ENCODE results near the gene CBFA2T2. TPM values are rescaled to one million over a fixed set of nuclear protein-coding genes. Genes with fewer than 3 reads are reported as not detected.
"Not testable (repeated sequence)": the region's sequence is repeated elsewhere in the genome, so short reads cannot be mapped to it uniquely, and the experiment has no call there.

CBFA2T2 gene
- total RNA-seq, 1 donor from 2014 or later = 84.1 TPM

DNA sequence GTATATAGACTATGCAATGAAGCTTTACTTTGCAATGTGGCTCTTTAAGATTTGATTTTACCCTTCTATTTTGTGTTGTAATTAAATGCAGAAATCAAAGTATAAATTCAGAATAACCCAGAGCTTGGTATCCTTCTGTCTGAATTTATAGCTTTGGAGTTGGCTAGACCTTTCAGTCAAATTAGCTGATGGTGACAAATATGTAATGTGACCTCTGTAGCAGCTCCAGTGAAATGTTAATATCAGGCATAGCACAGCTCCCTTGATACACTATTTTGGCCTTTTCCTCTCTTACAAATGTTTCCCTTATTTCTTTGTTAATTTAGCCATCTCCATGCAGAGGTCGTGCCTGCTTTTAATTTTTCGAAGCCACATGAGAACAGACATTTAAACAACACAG lies 11.1 kb downstream of the CBFA2T2 start:
- H3K9me3 Mint-ChIP-seq (ENCODE audit: unreplicated experiment) = no peaks in the 10 kb centered on the region
- DNase-seq = no peak
- H3K27ac Mint-ChIP-seq (ENCODE audit: unreplicated experiment) = no peak overlapping the region
- H3K4me1 Mint-ChIP-seq (ENCODE audit: low read depth, unreplicated experiment) = peaks cover 19% of the 10 kb centered on the region
- H3K36me3 Mint-ChIP-seq (ENCODE audit: unreplicated experiment) = no peaks in the 10 kb centered on the region
- peaks cover 2% of the 10 kb centered on the region for H3K27me3 Mint-ChIP-seq (ENCODE audit: unreplicated experiment)
- no peak overlapping the region for H3K4me3 Mint-ChIP-seq (ENCODE audit: unreplicated experiment)
- TF ChIP-seq, protein P1, sequence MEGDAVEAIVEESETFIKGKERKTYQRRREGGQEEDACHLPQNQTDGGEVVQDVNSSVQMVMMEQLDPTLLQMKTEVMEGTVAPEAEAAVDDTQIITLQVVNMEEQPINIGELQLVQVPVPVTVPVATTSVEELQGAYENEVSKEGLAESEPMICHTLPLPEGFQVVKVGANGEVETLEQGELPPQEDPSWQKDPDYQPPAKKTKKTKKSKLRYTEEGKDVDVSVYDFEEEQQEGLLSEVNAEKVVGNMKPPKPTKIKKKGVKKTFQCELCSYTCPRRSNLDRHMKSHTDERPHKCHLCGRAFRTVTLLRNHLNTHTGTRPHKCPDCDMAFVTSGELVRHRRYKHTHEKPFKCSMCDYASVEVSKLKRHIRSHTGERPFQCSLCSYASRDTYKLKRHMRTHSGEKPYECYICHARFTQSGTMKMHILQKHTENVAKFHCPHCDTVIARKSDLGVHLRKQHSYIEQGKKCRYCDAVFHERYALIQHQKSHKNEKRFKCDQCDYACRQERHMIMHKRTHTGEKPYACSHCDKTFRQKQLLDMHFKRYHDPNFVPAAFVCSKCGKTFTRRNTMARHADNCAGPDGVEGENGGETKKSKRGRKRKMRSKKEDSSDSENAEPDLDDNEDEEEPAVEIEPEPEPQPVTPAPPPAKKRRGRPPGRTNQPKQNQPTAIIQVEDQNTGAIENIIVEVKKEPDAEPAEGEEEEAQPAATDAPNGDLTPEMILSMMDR (IDR thresholded peaks at IDR 0.05; ENCODE audit: partially characterized antibody, unreplicated experiment) = no peak

GRCh38 chr20:33503564-33503963 lies 13.7 kb downstream of the CBFA2T2 start:
- Mint-ChIP-seq H3K27ac (ENCODE audit: unreplicated experiment) (no peak overlapping the region), H3K4me3 (ENCODE audit: unreplicated experiment) (no peak overlapping the region), H3K4me1 (ENCODE audit: low read depth, unreplicated experiment) (peaks cover 21% of the 10 kb centered on the region), H3K36me3 (ENCODE audit: unreplicated experiment) (no peaks in the 10 kb centered on the region), H3K27me3 (ENCODE audit: unreplicated experiment) (peaks cover 2% of the 10 kb centered on the region), H3K9me3 (ENCODE audit: unreplicated experiment) (peaks cover 2% of the 10 kb centered on the region)
- TF ChIP-seq, protein P1 (IDR thresholded peaks at IDR 0.05; ENCODE audit: partially characterized antibody, unreplicated experiment) = no peak
- DNase-seq = no peak

- H3K27me3 Mint-ChIP-seq (ENCODE audit: unreplicated experiment) = no peaks in the 10 kb centered on the region
Measured at GRCh38 chr20:33506576-33506975, 16.7 kb downstream of the CBFA2T2 start.

DNA sequence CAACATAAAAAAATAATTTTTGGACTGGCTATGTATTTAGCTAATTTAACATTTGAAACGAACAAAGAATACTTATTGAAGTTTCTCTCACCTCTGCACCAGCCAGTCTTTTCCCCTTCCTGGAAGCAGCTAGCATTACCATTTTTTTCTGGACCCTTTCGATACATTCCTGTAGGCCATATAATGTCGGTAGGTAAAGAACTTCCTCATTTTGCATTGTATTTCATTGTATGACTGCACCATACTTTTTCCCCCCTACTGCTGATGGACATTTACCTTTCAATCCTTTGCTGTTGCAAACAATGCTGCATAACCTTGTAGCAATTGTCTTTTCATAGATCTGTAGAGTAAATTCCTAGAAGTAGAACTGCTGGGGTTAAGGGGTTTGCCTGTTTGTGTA lies 17.6 kb downstream of the CBFA2T2 start:
- peaks cover 8% of the 10 kb centered on the region for H3K4me1 Mint-ChIP-seq (ENCODE audit: low read depth, unreplicated experiment)
- no peaks in the 10 kb centered on the region for H3K27me3 Mint-ChIP-seq (ENCODE audit: unreplicated experiment)
- H3K27ac Mint-ChIP-seq (ENCODE audit: unreplicated experiment) = no peak overlapping the region
- H3K36me3 Mint-ChIP-seq (ENCODE audit: unreplicated experiment) = no peaks in the 10 kb centered on the region
- TF ChIP-seq, protein P1 (IDR thresholded peaks at IDR 0.05; ENCODE audit: partially characterized antibody, unreplicated experiment) = no peak
- no peak for DNase-seq
- peaks cover 6% of the 10 kb centered on the region for H3K9me3 Mint-ChIP-seq (ENCODE audit: unreplicated experiment)
- no peak overlapping the region for H3K4me3 Mint-ChIP-seq (ENCODE audit: unreplicated experiment)

More at GRCh38 chr20:33506576-33506975, 16.7 kb downstream of the CBFA2T2 start:
- peaks cover 6% of the 10 kb centered on the region for H3K9me3 Mint-ChIP-seq (ENCODE audit: unreplicated experiment)
- DNase-seq = no peak
- TF ChIP-seq, protein P1 (IDR thresholded peaks at IDR 0.05; ENCODE audit: partially characterized antibody, unreplicated experiment) = no peak
- peaks cover 8% of the 10 kb centered on the region for H3K4me1 Mint-ChIP-seq (ENCODE audit: low read depth, unreplicated experiment)
- no peak overlapping the region for H3K4me3 Mint-ChIP-seq (ENCODE audit: unreplicated experiment)
- H3K27ac Mint-ChIP-seq (ENCODE audit: unreplicated experiment) = no peak overlapping the region
- H3K36me3 Mint-ChIP-seq (ENCODE audit: unreplicated experiment) = no peaks in the 10 kb centered on the region

DNA sequence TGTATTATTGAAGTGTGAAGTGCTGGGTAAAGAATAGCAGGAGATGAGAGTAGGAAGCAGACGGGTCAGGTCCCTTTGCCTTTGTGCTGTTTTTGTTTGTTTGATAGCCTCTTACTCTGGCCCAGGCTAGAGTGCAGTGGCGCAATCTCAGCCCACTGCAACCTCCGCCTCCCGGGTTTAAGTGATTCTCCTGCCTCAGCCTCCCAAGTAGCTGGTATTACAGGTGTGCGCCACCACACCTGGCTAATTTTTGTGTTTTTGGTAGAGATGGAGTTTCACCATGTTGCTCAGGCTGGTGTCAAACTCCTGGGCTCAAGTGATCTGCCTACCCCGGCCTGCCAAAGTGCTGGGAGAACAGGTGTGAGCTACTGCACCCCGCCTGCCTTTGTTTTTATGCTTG lies 18.1 kb downstream of the CBFA2T2 start:
- DNase-seq; H3K4me1 Mint-ChIP-seq (ENCODE audit: low read depth, unreplicated experiment); H3K27ac Mint-ChIP-seq (ENCODE audit: unreplicated experiment); H3K36me3 Mint-ChIP-seq (ENCODE audit: unreplicated experiment); H3K9me3 Mint-ChIP-seq (ENCODE audit: unreplicated experiment); H3K27me3 Mint-ChIP-seq (ENCODE audit: unreplicated experiment); H3K4me3 Mint-ChIP-seq (ENCODE audit: unreplicated experiment): not testable (repeated sequence)

- not testable (repeated sequence) for DNase-seq; H3K36me3 Mint-ChIP-seq (ENCODE audit: unreplicated experiment); H3K4me1 Mint-ChIP-seq (ENCODE audit: low read depth, unreplicated experiment); H3K9me3 Mint-ChIP-seq (ENCODE audit: unreplicated experiment); H3K4me3 Mint-ChIP-seq (ENCODE audit: unreplicated experiment); H3K27me3 Mint-ChIP-seq (ENCODE audit: unreplicated experiment); H3K27ac Mint-ChIP-seq (ENCODE audit: unreplicated experiment)
Measured at GRCh38 chr20:33509057-33509456, 19.2 kb downstream of the CBFA2T2 start.

DNA sequence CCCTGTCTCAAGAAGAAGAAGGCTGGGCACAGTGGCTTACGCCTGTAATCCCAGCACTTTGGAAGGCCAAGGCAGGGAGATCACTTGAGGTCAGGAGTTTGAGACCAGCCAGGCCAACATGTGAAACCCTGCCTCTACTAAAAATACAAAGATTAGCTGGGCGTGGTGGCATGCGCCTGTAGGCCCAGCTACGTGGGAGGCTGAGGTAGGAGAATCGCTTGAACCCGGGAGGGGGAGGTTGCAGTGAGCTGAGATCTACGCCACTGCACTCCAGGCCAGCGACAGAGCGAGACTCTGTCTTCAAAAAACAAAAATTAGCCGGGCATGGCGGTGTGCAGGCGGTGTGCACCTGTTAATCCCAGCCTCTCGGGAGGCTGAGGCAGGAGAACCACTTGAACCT lies 22.0 kb downstream of the CBFA2T2 start:
- H3K4me1 Mint-ChIP-seq (ENCODE audit: low read depth, unreplicated experiment); DNase-seq; H3K4me3 Mint-ChIP-seq (ENCODE audit: unreplicated experiment); H3K27me3 Mint-ChIP-seq (ENCODE audit: unreplicated experiment); H3K9me3 Mint-ChIP-seq (ENCODE audit: unreplicated experiment); H3K36me3 Mint-ChIP-seq (ENCODE audit: unreplicated experiment); H3K27ac Mint-ChIP-seq (ENCODE audit: unreplicated experiment): not testable (repeated sequence)
